Testis (tissue), 3 donors: Measurements from ENCODE around the gene MRM2. TPM values are rescaled to one million over a fixed set of nuclear protein-coding genes. Genes with fewer than 3 reads are reported as not detected.

Experiments
- DNase-seq: peaks from one replicate; pipeline ENCODE4 v3.0.0-alpha.2; 2019
- H3K27ac ChIP-seq, 2 donors: fragments of 200-600 bp; sonication (generic); one replicate each; pipeline ENCODE4 v1.5.1; 2019
- H3K27me3 ChIP-seq: fragments of 200-600 bp; sonication (generic); one replicate; pipeline ENCODE4 v1.5.1; 2019
- H3K36me3 ChIP-seq: fragments of 200-600 bp; sonication (generic); one replicate; pipeline ENCODE4 v1.5.1; 2017; ENCODE audit warnings: low read depth; ENCODE audit errors: missing control alignments
- H3K4me1 ChIP-seq: fragments of 200-600 bp; sonication (generic); one replicate; pipeline ENCODE4 v1.5.1; 2019
- H3K4me3 ChIP-seq, 2 donors: fragments of 200-600 bp; sonication (generic); one replicate each; pipeline ENCODE4 v1.5.1; 2017 to 2019
- H3K9me3 ChIP-seq: fragments of 200-600 bp; sonication (generic); one replicate; pipeline ENCODE4 v1.5.1; 2017
- CTCF ChIP-seq, 3 experiments: fragments of 450-650 bp in 2 of 3; fragments of 200-600 bp in 1 of 3; sonication (generic) in 1 of 3; IDR thresholded peaks; one replicate each; pipeline ENCODE4 v1.5.1; 2016 to 2019; ENCODE audit warnings: antibody characterized with exemption in 3 of 3, mild to moderate bottlenecking in 2 of 3, moderate library complexity in 1 of 3
- POLR2A ChIP-seq: fragments of 450-650 bp; IDR thresholded peaks from one replicate; pipeline ENCODE4 v1.6.1; 2017; ENCODE audit warnings: antibody characterized with exemption, mild to moderate bottlenecking, moderate library complexity
- WGBS, 2 donors: methylation state at CpG; one replicate each; pipeline ENCODE4 v1.1.5; 2018; 5-methylcytosine and 5-hydroxymethylcytosine counted together
- intact Hi-C: fragments of 100-400 bp; cut with DNase I; formaldehyde crosslinking; loops from one replicate; pipeline ENCODE4 v1.15.1; 2023; ENCODE audit warnings: low total_unique reads
- polyA plus RNA-seq: library from polyadenylated mRNA; stranded (reverse); fragments of 350-450 nt; fragmentation: Illumina TruSeq; extraction: RNeasy Lipid Tissue Mini Kit (QIAGEN cat#74804); gene quantifications from one replicate; pipeline ENCODE4 v1.2.3, GENCODE V29; 2014; ENCODE audit warnings: low read depth, low replicate concordance; ENCODE audit not compliant: insufficient read depth
- total RNA-seq, 2 donors: library from RNA; depleted of rRNA; stranded (reverse); fragments of >200 nt; gene quantifications; one replicate each; pipeline ENCODE4 v1.2.3, GENCODE V29; 2016

MRM2 gene
- total and polyA plus RNA-seq, 3 donors from 2014 or later: 18.1 to 31.2 (median 20.5) TPM

GRCh38 chr7:2239242-2239641 lies 2.8 kb downstream of the MRM2 start:
- Histone ChIP-seq H3K4me1 (peaks cover 13% of the 10 kb centered on the region), H3K27me3 (no peaks in the 10 kb centered on the region), H3K9me3 (no peaks in the 10 kb centered on the region), H3K27ac (no peak overlapping the region), H3K4me3 (no peak overlapping the region), H3K36me3 (no peaks in the 10 kb centered on the region)
- intact Hi-C loops: no loop called here
- WGBS, 2 donors: 93 to 95% methylated on average over 16 to 17 of the region's 17 CpGs
- TF ChIP-seq CTCF (IDR thresholded peaks at IDR 0.05) (no peak), POLR2A (no peak)
- no peak for DNase-seq

- Histone ChIP-seq H3K9me3 (no peaks in the 10 kb centered on the region), H3K27me3 (no peaks in the 10 kb centered on the region), H3K4me1 (peaks cover 12% of the 10 kb centered on the region), H3K4me3 (no peak overlapping the region), H3K27ac (peak overlapping the region in 1 of 2 donors; percentile 63), H3K36me3 (no peaks in the 10 kb centered on the region)
- peak; percentile 49 for DNase-seq
- 81 to 88% methylated on average over 12 of the region's 12 CpGs for WGBS, 2 donors
- no peak for TF ChIP-seq POLR2A
- TF ChIP-seq CTCF (IDR thresholded peaks at IDR 0.05): no peak
- intact Hi-C loops: no loop called here
These were observed 4.8 kb downstream of the MRM2 start for GRCh38 chr7:2237109-2237602.

GRCh38 chr7:2233926-2234325 lies 8.1 kb downstream of the MRM2 start:
- H3K27ac ChIP-seq: no peak overlapping the region
- no peak for DNase-seq
- H3K27me3 ChIP-seq: no peaks in the 10 kb centered on the region
- intact Hi-C loops: no loop called here
- 62 to 66% methylated on average over 3 of the region's 3 CpGs for WGBS, 2 donors
- no peak overlapping the region for H3K4me3 ChIP-seq
- peaks cover 11% of the 10 kb centered on the region for H3K4me1 ChIP-seq
- no peak for TF ChIP-seq POLR2A
- TF ChIP-seq CTCF (IDR thresholded peaks at IDR 0.05): no peak
- H3K36me3 ChIP-seq: no peaks in the 10 kb centered on the region
- no peaks in the 10 kb centered on the region for H3K9me3 ChIP-seq

- peak; percentile 93 for DNase-seq
- no peaks in the 10 kb centered on the region for H3K27me3 ChIP-seq
- H3K36me3 ChIP-seq: no peaks in the 10 kb centered on the region
- WGBS, 2 donors: 0 to 1% methylated on average over 3 to 45 of the region's 63 CpGs
- no peaks in the 10 kb centered on the region for H3K9me3 ChIP-seq
- H3K27ac ChIP-seq: peak within 1 kb of the TSS; percentile 57 to 72
- peak within 1 kb of the TSS; percentile 79 to 96 for H3K4me3 ChIP-seq
- peaks cover 11% of the 10 kb centered on the region for H3K4me1 ChIP-seq
- intact Hi-C loops: no loop called here
- no peak for TF ChIP-seq POLR2A
- no peak for TF ChIP-seq CTCF (IDR thresholded peaks at IDR 0.05)
These were observed 9.1 kb downstream of the MRM2 start, which contains the start of gene MAD1L1 for GRCh38 chr7:2232766-2233520. MAD1L1 (minus strand) TSS chr7:2232945; CDS start chr7:2230133, 2,812 bp downstream.
